ENCODE data around the gene MTFP1. TPM values are rescaled to one million over a fixed set of nuclear protein-coding genes. Genes with fewer than 3 reads are reported as not detected.

The MTFP1 gene
- total and polyA plus RNA-seq, 2 donors (not counting 1 experiment from before 2014, with no cell fraction given): 11.8 to 18.4 TPM

DNA sequence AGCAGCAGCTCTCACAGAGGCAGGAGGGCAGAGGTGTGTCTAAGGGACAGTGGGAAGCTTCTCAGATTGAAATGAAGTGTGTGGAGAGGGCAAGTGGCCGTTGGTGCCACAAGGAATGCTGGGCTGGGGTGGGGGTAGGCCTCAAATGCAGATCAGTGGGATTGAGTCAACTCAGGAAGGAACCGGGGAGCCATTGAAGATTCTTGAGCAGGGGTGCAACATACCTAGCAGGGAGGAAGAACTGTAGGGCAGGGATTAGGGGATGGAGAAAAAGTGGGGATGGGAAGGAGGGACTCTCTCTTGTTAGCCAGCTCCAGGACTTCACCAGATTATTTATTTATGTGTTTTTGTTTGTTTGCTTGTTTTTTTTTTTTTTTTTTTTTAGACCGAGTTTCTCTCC is 31.7 kb upstream of the MTFP1 start:
- no peak overlapping the region for H3K4me3 ChIP-seq (ENCODE audit: control extremely low read depth in 1 of 5, extremely low read depth in 1 of 5, insufficient read depth in 1 of 5, low read depth in 2 of 5, low read length in 4 of 5)
- intact Hi-C loops (cut with micrococcal nuclease): loop anchor here (10.0 kb wide), 1 partner anchor 201 kb away; the partner anchor contains the start of gene PES1
- peaks cover 35% of the 10 kb centered on the region for H3K4me1 Mint-ChIP-seq
- H3K9me3 Mint-ChIP-seq (ENCODE audit: insufficient read depth): no peaks in the 10 kb centered on the region
- peaks cover 38 to 40% of the 10 kb centered on the region in 2 donors for H3K4me1 ChIP-seq (ENCODE audit: control insufficient read depth in 2 of 2, insufficient read depth in 2 of 2, low read length in 2 of 2)
- H4K20me1 ChIP-seq (ENCODE audit: control insufficient read depth, insufficient read depth, low read length, poor library complexity, severe bottlenecking): no peaks in the 10 kb centered on the region
- TF ChIP-seq EZH2 (IDR thresholded peaks at IDR 0.05; ENCODE audit: borderline replicate concordance, insufficient read depth, low read depth, low read length, poor library complexity, severe bottlenecking): no peak
- TF ChIP-seq CTCF (IDR thresholded peaks at IDR 0.05): no peak
- peaks cover 0 to 8% (median 0%) of the 10 kb centered on the region in 3 donors for H3K9me3 ChIP-seq (ENCODE audit: control extremely low read depth in 1 of 3, control insufficient read depth in 2 of 3, insufficient read depth in 1 of 3, low read length in 2 of 3)
- no peaks in the 10 kb centered on the region for H3K79me2 ChIP-seq (ENCODE audit: control insufficient read depth, insufficient read depth, low read length)
- POLR2A ChIA-PET: interaction anchor here (0.7 kb wide), 1 partner anchor 144 kb away, joined by 6 read pairs; no protein-coding TSS in a partner anchor
- no peaks in the 10 kb centered on the region for H3K36me3 ChIP-seq (replicated peaks in 1 of 2; ENCODE audit: control extremely low read depth in 1 of 2, control insufficient read depth in 1 of 2, extremely low read depth in 1 of 2, insufficient read depth in 2 of 2, low read length in 1 of 2)
- DNase-seq (no peak), ATAC-seq (ENCODE audit: low read depth) (no peak)
- H3K27ac ChIP-seq (ENCODE audit: low read length in 2 of 2): no peak overlapping the region
- no peak overlapping the region for H2AFZ ChIP-seq (ENCODE audit: insufficient read depth, low read depth, low read length, poor library complexity, severe bottlenecking)
- CTCF ChIA-PET: interaction anchor here (0.7 to 19.9 kb wide), 6 partner anchors 13 to 105 kb away, joined by 4 to 510 read pairs (median 6); partner anchors contain the start of genes CASTOR1 and MTFP1
- peaks cover 0 to 33% (median 25%) of the 10 kb centered on the region in 4 experiments for H3K27me3 ChIP-seq (replicated peaks in 1 of 4; ENCODE audit: control extremely low read depth in 1 of 4, control insufficient read depth in 3 of 4, insufficient read depth in 4 of 4, low read length in 3 of 4)
- no peak overlapping the region for H3K4me2 ChIP-seq (replicated peaks; ENCODE audit: low read depth, low read length, poor library complexity, severe bottlenecking)
- WGBS (ENCODE audit: insufficient coverage): 88% methylated on average over 2 of the region's 3 CpGs
- H3K9ac ChIP-seq (ENCODE audit: low read length): no peak overlapping the region
- H3K27ac Mint-ChIP-seq: no peak overlapping the region
- H3K27me3 Mint-ChIP-seq: peaks cover 40% of the 10 kb centered on the region
- H3K4me3 Mint-ChIP-seq: no peak overlapping the region

All from B cell (primary cell).